Measurements from ENCODE around the gene C12orf56.
"Not testable (repeated sequence)": the region's sequence is repeated elsewhere in the genome, so short reads cannot be mapped to it uniquely, and the experiment has no call there.

C12orf56 gene

GRCh38 chr12:64252681-64253080 lies 137.9 kb downstream of the C12orf56 start:
- DNase-seq (ENCODE audit: extremely low read depth in 1 of 2, low read depth in 1 of 2), result no peak

- no peak for DNase-seq (ENCODE audit: extremely low read depth in 1 of 2, low read depth in 1 of 2)
Measured at GRCh38 chr12:64243809-64244208, 146.7 kb downstream of the C12orf56 start.

GRCh38 chr12:64240781-64241180 lies 149.8 kb downstream of the C12orf56 start:
- DNase-seq (ENCODE audit: extremely low read depth in 1 of 2, low read depth in 1 of 2), result no peak

- no peak for DNase-seq (ENCODE audit: extremely low read depth in 1 of 2, low read depth in 1 of 2)
Measured at GRCh38 chr12:64237382-64237781, 153.2 kb downstream of the C12orf56 start.

GRCh38 chr12:64236549-64236948 lies 154.0 kb downstream of the C12orf56 start:
- DNase-seq (ENCODE audit: extremely low read depth in 1 of 2, low read depth in 1 of 2), result no peak

- no peak for DNase-seq (ENCODE audit: extremely low read depth in 1 of 2, low read depth in 1 of 2)
Measured at GRCh38 chr12:64232196-64232595, 158.4 kb downstream of the C12orf56 start.

GRCh38 chr12:64229796-64230195 lies 160.8 kb downstream of the C12orf56 start:
- no peak for DNase-seq (ENCODE audit: extremely low read depth in 1 of 2, low read depth in 1 of 2)

- DNase-seq (ENCODE audit: extremely low read depth in 1 of 2, low read depth in 1 of 2), result no peak
Measured at GRCh38 chr12:64229240-64229639, 161.3 kb downstream of the C12orf56 start.

GRCh38 chr12:64225626-64226025 lies 164.9 kb downstream of the C12orf56 start:
- no peak for DNase-seq (ENCODE audit: extremely low read depth in 1 of 2, low read depth in 1 of 2)

- peak; percentile 75 to 84 for DNase-seq (ENCODE audit: extremely low read depth in 1 of 2, low read depth in 1 of 2)
Measured at GRCh38 chr12:64222009-64222765, 168.4 kb downstream of the C12orf56 start, which contains the start of gene KICS2. Gene KICS2, minus strand, starts transcription at chr12:64222296. Its CDS starts 59 bp downstream, at chr12:64222237.

GRCh38 chr12:64221651-64222008 lies 168.9 kb downstream of the C12orf56 start:
- peak; percentile 7 to 36 for DNase-seq (ENCODE audit: extremely low read depth in 1 of 2, low read depth in 1 of 2)

GRCh38 chr12:64220046-64220445 lies 170.5 kb downstream of the C12orf56 start:
- DNase-seq (ENCODE audit: extremely low read depth in 1 of 2, low read depth in 1 of 2), result no peak

GRCh38 chr12:64219145-64219544 lies 171.4 kb downstream of the C12orf56 start:
- DNase-seq (ENCODE audit: extremely low read depth in 1 of 2, low read depth in 1 of 2), result no peak

GRCh38 chr12:64218597-64218996 lies 172.0 kb downstream of the C12orf56 start:
- no peak for DNase-seq (ENCODE audit: extremely low read depth in 1 of 2, low read depth in 1 of 2)

GRCh38 chr12:64217643-64218042 lies 172.9 kb downstream of the C12orf56 start:
- DNase-seq (ENCODE audit: extremely low read depth in 1 of 2, low read depth in 1 of 2), result not testable (repeated sequence)

GRCh38 chr12:64216239-64216638 lies 174.3 kb downstream of the C12orf56 start:
- DNase-seq (ENCODE audit: extremely low read depth in 1 of 2, low read depth in 1 of 2), result no peak
